HG03575 (cell line): ENCODE measurements around the gene CDH22.

Source experiments
- ATAC-seq: cut with Tn5 transposase; IDR thresholded peaks from one replicate; pipeline ENCODE4 v1.9.1; 2021; ENCODE audit not compliant: unreplicated experiment, insufficient number of reproducible peaks, low FRiP score; ENCODE audit errors: extremely low read depth

CDH22 gene

DNA sequence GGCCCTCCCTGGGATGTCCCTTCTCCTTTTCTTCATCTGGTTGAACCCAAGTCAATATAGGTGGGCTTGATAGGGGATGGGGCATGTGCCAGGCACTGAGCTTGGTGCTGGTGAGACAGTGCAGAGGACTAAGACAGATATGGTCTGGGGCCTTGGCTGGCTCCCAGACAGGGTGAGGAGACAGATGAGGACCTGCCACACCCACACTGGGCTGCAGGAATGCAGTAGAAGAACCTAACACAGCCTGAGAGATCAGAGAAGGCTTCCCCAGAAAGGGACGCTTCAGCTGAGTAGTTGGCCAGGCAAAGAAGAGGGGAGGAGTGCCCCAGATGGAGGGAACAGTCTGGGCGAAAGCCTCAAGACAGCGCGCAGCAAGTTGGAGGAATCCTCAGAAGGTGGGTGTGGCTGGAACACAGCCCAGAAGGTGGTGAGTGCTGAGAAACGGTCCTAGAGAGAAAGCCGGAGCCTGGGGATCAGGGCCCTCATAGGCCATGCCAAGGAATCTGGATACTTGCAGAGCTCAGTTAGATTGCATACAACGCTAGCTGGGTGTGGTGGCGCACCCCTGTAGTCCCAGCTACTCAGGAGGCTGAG lies 163.8 kb downstream of the CDH22 start:
- no peak for ATAC-seq

DNA sequence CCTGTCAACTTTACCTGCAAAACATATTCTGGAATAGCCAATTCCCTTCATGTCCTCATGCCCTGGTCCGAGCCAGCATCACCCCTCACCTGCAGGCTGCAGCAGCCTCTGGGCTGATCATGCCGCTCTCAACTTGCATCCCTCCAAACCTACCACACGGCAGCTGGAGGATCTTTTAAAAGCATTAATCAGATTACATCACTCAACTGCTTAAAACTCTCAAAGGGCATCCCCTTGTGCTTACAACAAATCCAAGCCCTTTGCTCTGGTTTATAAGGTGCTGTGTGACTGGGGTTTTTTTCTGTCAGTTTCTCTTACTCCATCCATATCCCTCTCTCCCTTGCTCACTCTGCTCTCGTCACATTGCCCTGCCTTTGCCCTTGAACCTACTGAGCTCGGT lies 166.2 kb downstream of the CDH22 start:
- ATAC-seq, result no peak

DNA sequence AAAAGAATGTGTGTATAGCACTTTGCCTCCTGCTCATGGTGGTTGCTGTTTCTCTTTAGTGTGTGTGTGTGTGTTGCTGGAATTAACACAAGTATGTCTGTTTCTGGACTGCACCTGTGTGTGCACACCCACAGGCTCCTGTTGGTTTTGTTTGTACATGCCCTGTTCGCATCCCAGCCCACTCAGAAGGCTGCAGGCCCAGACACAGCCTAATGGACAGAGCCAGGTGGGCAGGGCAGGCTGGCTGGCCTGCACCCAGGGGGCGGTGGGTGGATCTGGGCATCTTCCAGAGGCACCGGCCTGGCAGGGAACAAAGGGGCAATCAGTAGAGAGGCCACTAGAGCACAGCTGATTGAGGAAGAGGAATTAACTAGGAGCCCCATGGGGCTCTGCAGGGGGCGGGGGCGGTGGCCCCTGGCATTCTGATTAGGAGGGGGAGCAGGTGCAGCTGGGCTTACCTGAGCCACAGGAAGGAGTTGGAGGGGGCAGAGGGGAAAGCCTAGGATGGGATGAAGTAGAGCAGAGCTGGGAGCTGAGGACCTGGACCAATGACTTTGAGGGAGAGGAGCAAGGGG lies 168.3 kb downstream of the CDH22 start:
- ATAC-seq, result no peak

DNA sequence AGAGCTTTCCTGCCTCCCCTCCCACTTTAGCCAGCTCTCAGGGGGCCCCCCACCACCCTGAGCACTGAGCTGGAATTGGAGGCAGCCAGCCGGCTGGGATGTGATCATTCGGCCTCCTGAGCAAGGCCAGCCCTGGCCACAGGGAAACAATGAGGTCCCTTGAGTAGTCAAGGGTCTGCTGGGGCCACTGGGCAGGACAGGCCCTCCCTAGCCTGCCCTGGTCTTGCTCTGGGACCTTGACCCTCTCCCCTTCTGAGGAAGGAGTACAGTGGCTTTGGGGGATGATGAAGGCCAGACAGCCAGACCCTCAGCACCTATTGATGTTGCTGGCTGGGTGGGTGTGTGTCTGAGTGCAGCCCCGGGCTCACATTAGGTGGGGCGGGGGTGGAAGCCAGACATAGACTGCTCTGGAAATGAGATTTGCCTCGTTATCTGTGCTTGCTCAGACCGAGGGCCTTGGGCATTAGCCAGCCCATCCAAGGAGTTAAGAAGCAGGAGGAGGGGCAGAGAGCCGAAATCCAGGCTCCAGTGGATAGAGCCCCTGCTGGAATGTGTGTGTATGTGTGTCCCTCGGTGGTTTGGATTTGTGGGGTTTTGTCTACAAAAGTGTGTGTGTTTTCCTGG lies 168.9 kb downstream of the CDH22 start:
- ATAC-seq, result no peak

DNA sequence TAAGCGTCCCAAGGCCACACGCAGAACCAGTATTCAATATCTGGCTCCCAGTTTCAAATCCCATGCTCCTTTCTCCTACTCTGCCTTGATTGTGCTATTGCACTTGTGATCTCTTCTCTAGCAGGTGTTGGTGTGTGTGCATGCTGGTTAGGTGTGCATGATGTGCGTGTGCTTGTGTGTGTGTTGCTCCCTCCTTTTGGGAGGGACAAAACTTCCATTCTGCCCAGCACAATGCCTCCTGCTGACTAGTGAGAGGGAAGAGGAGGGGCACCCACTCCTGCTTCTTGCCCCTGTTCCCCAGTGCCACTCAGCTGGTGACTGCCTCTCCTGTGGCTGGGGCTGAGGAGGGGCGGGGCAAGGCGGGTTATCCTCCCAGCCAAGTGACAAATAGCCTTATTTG lies 170.5 kb downstream of the CDH22 start:
- no peak for ATAC-seq

DNA sequence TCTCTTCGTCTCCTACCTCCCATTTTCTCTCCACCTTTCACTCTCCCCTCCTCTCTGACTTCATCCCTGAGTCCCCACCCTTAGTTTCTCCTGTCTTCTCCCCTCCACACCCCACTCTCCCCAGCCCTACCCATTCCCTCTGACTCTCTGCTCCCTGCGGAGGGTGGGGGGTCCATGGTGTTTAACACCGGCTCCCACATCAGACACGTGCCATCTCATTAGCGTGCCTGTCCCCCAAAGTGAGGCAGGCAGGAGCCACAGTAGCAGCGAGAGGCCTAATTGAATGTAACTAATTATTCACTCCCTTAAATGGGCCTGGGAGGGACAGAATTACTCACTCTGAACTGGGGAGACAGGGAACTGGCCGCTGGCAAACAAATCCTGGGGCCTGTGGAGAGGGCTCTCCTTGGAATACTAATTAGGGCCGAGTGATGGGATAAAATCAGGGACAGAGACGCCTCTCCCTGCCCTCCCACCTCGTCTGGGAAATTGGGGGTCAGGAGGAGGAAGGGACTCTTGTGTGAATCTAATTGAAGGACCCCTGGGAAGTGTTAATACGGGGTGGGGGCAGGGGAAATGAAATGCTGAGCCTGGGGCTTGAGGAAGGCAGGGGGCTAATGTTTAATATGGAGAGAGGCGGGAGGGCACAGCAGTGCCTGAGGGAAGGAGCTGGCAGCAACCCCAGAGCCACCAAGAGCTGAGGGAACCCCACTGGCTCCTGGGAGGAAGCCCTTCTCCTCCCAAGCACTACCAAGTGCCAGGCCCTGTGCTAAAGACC lies 172.3 kb downstream of the CDH22 start:
- ATAC-seq, result no peak

DNA sequence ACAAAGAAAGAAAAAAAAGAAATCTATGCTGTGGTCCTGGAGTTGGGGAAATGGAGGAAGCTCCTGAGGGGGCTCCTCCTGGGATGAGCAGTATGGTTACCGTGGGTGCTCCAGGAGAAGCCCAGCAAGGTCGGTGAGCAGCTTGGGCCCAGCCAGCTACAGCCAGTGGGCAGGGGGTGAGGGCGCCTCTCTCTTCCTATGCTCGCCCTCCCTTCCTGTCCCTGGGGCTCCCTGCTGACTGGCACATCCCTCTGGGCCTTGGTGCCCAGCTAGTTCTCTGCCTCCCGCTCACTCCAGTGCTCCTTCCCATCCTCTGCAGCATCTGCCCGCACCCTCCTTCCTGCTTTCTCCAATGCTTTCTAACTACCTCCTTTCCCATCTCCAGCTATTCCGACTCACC lies 173.6 kb downstream of the CDH22 start:
- no peak for ATAC-seq

DNA sequence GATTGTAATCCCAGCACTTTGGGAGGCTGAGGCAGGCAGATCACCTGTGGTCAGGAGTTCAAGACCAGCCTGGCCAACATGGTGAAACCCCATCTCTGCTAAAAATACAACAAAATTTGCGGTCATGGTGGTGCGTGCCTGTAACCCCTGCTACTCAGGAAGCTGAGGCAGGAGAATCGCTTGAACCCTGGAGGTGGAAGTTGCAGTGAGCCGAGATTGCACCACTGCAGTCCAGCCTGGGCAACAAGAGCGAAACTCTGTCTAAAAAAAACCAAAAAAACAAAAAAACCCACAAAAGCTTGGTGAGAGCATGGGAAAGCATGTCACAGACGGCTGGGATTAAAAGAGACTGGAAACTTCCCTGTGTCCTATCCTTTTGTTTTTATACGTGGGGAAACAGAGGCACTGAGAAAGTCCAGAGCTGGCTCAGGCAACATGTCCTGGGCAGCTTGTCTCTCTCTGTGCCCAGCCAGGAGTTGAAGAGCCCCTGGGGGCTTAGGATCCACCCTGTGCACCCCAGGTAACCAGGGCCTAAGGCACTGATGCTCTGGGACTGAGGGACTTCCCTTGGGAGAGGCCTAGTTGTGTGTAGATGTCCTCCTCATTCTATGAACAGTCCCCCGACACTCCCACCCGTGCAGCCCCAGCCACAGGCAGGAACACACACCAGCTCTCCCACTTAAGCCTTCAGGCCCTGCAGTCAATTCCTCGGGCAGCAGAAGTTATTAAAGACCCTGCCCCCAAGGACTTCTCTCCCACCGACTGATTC lies 174.2 kb downstream of the CDH22 start:
- ATAC-seq, result no peak

DNA sequence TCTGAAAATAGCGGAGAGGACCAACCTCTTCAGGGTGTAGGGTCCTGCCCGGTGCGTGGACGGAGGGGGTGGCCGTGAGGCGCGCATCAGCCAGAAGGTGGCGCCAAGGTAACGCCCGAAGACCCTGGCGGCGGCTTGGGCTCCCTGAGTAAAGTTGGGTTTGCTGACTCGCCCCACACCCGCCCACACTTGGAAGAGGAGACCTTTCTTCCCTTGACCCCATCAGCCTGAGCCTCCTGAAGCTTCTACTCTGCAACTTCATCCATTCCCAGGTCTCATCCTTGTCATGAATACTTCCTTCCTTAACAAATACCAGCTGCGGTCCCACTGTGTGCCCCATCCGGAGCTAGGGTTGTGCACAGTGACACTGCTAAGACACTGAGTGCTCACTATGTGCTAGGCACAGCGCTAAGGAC lies 175.6 kb downstream of the CDH22 start:
- ATAC-seq, result no peak

DNA sequence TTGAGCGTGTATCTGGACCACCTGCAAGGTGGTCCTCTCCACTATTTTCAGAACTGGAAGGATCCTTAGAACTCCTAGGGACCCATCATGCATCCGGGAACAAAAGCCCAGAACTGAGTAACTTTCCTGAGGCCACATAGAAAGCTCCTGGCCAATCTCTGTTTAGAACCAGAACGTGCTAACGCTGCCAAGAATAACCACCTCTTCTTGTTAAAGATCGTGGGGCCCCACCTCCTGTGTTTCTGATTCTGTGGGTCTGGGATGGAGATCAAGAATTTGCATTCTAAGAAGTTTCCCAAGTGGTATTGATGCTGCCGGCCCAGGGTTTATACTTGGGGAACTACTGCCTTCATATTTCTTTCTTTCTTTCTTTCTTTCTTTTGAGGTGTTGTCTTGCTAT lies 176.9 kb downstream of the CDH22 start:
- ATAC-seq, result no peak

DNA sequence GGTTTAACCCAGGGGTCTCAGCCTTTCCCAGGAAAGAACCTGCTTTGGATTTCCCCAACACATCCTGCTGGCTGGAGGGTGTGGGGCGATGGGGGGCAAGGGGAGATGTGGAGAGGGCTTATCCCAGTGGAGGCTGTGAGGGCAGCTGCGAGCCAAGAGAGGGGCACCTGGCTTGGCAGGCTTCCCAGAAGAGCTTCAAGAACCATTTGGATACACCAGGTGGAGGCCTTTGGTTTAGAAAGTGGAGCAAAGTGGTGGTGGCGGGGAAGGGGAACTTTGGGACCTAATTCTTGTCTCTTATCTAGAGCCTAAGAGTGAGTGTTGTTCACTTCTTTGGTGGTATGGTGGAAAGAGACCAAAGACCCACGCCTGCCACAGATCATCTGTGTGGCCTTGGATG lies 177.8 kb downstream of the CDH22 start:
- no peak for ATAC-seq

DNA sequence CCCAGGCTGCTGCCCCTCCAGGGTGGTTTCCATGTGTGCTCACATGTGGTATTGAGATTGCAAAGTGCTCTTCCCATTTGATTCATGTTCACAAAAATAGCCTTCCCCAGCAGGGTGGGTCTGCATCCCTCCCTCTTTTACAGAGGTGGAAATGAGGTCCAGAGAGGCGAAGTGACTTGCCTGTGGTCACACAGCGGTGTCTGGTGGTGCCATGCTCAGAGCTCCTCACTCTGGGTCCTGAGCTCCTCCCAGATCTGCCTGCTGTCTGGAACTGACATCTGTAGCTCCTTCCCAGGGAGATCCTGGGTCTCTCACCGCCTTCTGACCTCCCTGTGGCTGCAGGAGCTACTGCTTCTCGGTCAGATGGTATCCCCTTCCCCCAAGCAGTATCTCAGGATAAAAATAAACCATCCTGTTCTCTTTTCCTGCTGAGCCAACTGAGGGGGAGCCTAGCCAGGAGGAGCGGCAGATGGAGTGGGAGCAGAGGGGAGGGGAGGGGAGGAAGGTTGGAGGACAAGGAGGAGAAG lies 178.3 kb downstream of the CDH22 start:
- no peak for ATAC-seq

DNA sequence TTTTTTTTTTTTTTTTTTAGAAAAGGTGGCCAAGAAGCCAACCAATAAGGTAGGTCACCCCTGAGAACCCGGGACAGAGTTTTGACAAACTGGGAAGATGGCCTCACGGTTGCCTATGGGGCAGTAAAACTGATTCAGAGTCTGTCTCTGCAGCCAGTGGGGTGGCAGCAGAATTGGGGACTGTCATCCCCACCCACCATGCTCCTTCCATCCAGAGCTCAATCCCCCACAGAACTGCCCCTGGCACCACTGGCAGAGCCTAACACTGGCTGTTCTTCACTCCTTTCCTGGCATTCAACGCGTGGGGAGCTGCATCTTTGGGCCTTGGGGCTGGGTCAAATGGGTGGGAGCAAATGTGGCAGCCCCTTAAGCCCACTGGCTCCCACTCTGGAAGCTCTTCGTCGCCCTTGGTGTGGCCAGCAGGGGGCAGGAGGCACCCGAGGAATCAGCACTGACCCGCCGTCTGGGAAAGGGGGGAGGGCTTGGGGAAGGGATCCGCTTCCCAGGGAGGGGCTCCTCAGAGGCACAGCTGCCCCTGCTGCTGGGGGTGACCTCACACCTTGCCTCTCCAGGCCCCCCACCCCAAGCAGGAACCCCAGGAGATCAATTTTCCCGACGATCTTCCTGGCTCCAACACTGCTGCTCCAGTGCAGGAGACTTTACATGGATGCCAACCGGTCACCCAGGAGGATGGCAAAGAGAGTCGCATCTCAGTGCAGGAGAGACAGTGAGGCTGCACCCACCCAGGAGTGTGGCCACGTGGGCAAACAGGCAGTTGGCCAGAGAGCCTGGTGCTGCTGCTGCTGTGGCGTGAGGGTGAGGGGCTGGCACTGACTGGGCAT lies 179.8 kb downstream of the CDH22 start:
- no peak for ATAC-seq

DNA sequence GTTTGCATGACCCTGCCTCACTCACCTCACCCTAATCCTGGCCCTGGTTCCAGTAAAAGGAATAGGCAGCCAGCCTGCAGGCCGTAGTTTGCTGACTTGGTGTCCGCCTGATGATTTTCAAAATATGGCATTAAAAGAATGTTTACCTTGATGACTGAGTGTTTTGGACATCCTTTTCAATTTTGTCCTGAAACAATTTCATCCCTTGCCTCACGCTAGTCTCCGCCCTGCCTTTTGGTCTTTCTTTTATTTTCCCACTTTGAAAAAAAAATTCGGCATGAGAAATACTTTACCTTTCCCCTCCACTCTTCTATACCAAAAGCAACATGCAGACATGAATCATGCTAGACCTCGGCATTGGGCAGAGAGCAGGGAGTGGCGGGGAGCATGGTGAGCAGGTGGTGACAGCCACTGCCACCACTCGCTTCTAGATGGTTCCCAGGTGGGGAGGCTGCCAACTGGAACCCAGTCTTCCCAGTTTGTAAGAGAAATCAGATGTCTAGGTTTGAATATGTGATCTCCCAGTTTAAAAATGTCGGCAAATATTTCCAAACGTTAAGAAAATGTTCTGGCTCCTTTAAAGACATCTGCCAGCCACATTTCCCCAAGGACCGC lies 180.8 kb downstream of the CDH22 start:
- no peak for ATAC-seq

DNA sequence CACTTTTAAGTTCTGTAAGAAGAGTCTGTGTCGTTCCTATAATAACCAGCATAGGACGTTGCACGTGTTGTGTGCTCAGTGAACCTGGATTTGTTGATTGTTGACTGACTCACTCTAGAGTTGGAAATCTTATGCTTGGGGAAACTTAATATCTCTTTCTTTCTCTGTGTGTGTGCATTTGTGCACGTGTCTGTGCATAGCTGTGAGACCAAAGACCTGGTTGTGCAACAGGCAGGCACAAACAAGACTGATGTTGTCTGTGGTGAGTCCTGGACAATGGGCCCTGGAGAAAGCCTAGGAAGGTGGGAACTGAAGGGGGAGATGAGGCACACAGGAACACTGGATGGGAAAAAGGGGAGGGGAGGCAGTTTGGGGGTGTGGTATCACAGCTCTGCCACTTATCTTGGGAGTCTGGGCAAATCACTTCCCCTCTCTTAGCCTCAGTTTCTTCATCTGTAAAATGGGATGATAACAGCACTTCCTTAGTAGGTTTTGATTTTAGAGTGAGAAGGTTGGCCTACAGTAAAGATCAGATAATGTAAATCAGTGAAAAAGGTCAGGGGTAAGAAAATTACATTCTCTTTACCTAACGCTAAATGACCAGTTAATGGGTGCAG lies 181.8 kb downstream of the CDH22 start:
- ATAC-seq, result no peak
